ENCODE measurements around the gene ADCY3. TPM values are rescaled to one million over a fixed set of nuclear protein-coding genes. Genes with fewer than 3 reads are reported as not detected.

Gene ADCY3
- total and polyA plus RNA-seq, 2 of the 13 experiments (the other 11 are each of a cell fraction or from before 2014, with no cell fraction given), result 0.11 to 0.61 TPM

DNA sequence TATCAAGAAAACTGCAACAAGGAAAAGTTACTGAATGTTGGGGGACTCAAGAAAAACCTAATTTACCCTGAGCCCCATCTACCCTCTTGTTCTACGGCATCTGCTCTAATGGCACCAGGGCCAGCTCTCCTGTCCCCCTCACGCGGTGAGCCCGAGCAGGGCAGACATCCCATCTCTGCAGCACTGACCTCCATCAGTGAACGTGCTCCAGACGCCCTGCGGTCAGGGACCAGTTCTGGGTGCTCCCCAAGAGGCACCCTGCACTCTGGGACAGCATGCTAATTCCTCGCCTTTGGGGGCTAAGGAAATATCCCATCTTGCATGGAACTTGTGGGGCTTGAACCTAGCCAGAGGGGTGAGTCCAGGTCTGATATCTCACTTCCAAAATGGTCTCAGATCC is 83.8 kb downstream of the ADCY3 start:
- Histone ChIP-seq H3K4me2 (ENCODE audit: low read depth, low read length) (no peak overlapping the region), H3K9ac (ENCODE audit: insufficient read depth, low read depth, low read length) (no peak overlapping the region), H3K36me3 (replicated peaks in 1 of 2; ENCODE audit: control insufficient read depth in 1 of 2, insufficient read depth in 2 of 2, low read length in 2 of 2) (no peaks in the 10 kb centered on the region), H3K4me3 (replicated peaks in 1 of 3; ENCODE audit: insufficient read depth in 1 of 3, low read depth in 2 of 3, low read length in 3 of 3) (no peak overlapping the region), H3K27me3 (ENCODE audit: control insufficient read depth in 1 of 2, insufficient read depth in 2 of 2, low read length in 2 of 2) (peaks cover 26 to 83% of the 10 kb centered on the region in 2 experiments), H4K20me1 (ENCODE audit: insufficient read depth, low read length) (no peaks in the 10 kb centered on the region), H3K4me1 (ENCODE audit: insufficient read depth, low read length) (peaks cover 16% of the 10 kb centered on the region; the same call in 1 of the 2 replicates), H3K27ac (ENCODE audit: extremely low read length, insufficient read depth, low read length) (no peak overlapping the region), H3K79me2 (ENCODE audit: insufficient read depth, low read length) (no peaks in the 10 kb centered on the region), H2AFZ (ENCODE audit: low read length) (no peak overlapping the region), H3K9me3 (ENCODE audit: low read length) (no peaks in the 10 kb centered on the region)
- in situ Hi-C loops (cut with HindIII; ENCODE audit: extremely low pct_ligation_motif_present, low pct_unique_long_range_greater_than_20kb), result no loop called here
- CTCF ChIA-PET (ENCODE audit: low intra/inter-chr PET ratio, low total read pairs), result no interaction called here
- ATAC-seq, result no peak
- WGBS (ENCODE audit: low lambda C conversion rate), result 40% methylated on average over 8 of the region's 8 CpGs
- FAIRE-seq, result no peak
- DNase-seq (ENCODE audit: low spot score), result no peak
- intact Hi-C loops (cut with micrococcal nuclease; ENCODE audit: unreplicated experiment), result no loop called here
- no peak for TF ChIP-seq SMC3 (IDR thresholded peaks at IDR 0.05; ENCODE audit: low read length)
- TF ChIP-seq HNF4G (IDR thresholded peaks at IDR 0.05; ENCODE audit: borderline replicate concordance, low read depth, low read length), result no peak
- TF ChIP-seq HNF4G (CRISPR knock-in tag; IDR thresholded peaks at IDR 0.05; ENCODE audit: borderline replicate concordance, low read depth), result no peak
- no peak for TF ChIP-seq SAFB2 (CRISPR knock-in tag; IDR thresholded peaks at IDR 0.05; ENCODE audit: borderline replicate concordance, low read depth)
- TF ChIP-seq GATAD2A (CRISPR knock-in tag; IDR thresholded peaks at IDR 0.05), result no peak
- TF ChIP-seq ZNF33B (CRISPR knock-in tag; IDR thresholded peaks at IDR 0.05), result no peak
- TF ChIP-seq TAF15 (IDR thresholded peaks at IDR 0.05; ENCODE audit: low read depth, low read length, poor library complexity, severe bottlenecking), result no peak
- TF ChIP-seq ZNF333 (CRISPR knock-in tag; IDR thresholded peaks at IDR 0.05; ENCODE audit: borderline replicate concordance), result no peak
- no peak for TF ChIP-seq ZNF749 (CRISPR knock-in tag; IDR thresholded peaks at IDR 0.05; ENCODE audit: borderline replicate concordance)
- TF ChIP-seq ZNF619 (CRISPR knock-in tag; IDR thresholded peaks at IDR 0.05), result no peak
- TF ChIP-seq, protein P1, sequence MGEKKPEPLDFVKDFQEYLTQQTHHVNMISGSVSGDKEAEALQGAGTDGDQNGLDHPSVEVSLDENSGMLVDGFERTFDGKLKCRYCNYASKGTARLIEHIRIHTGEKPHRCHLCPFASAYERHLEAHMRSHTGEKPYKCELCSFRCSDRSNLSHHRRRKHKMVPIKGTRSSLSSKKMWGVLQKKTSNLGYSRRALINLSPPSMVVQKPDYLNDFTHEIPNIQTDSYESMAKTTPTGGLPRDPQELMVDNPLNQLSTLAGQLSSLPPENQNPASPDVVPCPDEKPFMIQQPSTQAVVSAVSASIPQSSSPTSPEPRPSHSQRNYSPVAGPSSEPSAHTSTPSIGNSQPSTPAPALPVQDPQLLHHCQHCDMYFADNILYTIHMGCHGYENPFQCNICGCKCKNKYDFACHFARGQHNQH (CRISPR knock-in tag; IDR thresholded peaks at IDR 0.05), result no peak
- no peak for TF ChIP-seq IRF2 (CRISPR knock-in tag; IDR thresholded peaks at IDR 0.05)
- no peak for TF ChIP-seq KDM3A (CRISPR knock-in tag; IDR thresholded peaks at IDR 0.05; ENCODE audit: low read depth)
- no peak for TF ChIP-seq SNAPC2 (CRISPR knock-in tag; IDR thresholded peaks at IDR 0.05)
- no peak for TF ChIP-seq RARG (CRISPR knock-in tag; IDR thresholded peaks at IDR 0.05; ENCODE audit: low read depth)
- no peak for TF ChIP-seq MYNN (CRISPR knock-in tag; IDR thresholded peaks at IDR 0.05; ENCODE audit: low read depth)
- TF ChIP-seq ELF1 (CRISPR knock-in tag; IDR thresholded peaks at IDR 0.05), result no peak
- POLR2A ChIA-PET, result no interaction called here
- BruUV-seq (replicated peaks), result no TSS peak

Measured in HepG2 (cell line).